ENCODE measurements around the gene FOLR2. TPM values are rescaled to one million over a fixed set of nuclear protein-coding genes. Genes with fewer than 3 reads are reported as not detected.

FOLR2 gene
- total and polyA plus RNA-seq, 2 experiments from 2014 or later, result not detected

DNA sequence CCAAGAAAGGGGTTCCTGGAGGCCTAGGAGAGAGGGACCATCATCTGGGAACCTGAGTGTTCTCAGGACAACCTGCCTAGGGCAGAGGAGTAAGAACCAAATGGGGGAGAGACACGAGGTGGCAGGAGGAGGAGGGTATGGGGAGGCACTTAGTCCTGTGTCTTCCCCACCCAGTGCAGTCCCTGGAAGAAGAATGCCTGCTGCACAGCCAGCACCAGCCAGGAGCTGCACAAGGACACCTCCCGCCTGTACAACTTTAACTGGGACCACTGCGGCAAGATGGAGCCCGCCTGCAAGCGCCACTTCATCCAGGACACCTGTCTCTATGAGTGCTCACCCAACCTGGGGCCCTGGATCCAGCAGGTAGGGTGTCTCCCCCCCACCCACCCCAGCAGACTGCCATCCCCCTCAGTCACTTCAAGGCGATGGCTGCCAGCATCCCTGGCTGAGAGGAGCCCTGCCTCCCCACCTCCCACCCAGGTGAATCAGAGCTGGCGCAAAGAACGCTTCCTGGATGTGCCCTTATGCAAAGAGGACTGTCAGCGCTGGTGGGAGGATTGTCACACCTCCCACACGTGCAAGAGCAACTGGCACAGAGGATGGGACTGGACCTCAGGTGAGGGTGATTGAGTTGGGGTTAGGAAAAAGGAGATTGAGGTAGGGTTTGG lies 4.2 kb downstream of the FOLR2 start:
- Histone ChIP-seq H3K4me3 (no peak overlapping the region), H3F3A (ENCODE audit: insufficient read depth) (no peaks in the 10 kb centered on the region), H3K9me2 (ENCODE audit: insufficient read depth) (no peaks in the 10 kb centered on the region), H3K79me2 (ENCODE audit: insufficient read depth) (peaks cover 19% of the 10 kb centered on the region), H3K27me3 (replicated peaks; ENCODE audit: insufficient read depth) (no peaks in the 10 kb centered on the region), H3K4me1 (ENCODE audit: insufficient read depth) (peaks cover 9% of the 10 kb centered on the region; the same call in 1 of the 2 replicates), H2AFZ (no peak overlapping the region), H3K4me2 (ENCODE audit: unreplicated experiment) (no peak overlapping the region), H3K36me3 (ENCODE audit: low read depth) (no peaks in the 10 kb centered on the region), H3K9ac (no peak overlapping the region), H3K27ac (no peak overlapping the region), H3K9me3 (ENCODE audit: low read depth) (no peaks in the 10 kb centered on the region), H4K20me1 (ENCODE audit: insufficient read depth) (no peaks in the 10 kb centered on the region)
- 64 to 80% methylated on average over 6 to 10 of the region's 10 CpGs for WGBS, 2 experiments (ENCODE audit: low coverage in 1 of 2, low lambda C conversion rate in 2 of 2, missing lambda C conversion rate in 2 of 2)
- in situ Hi-C loops (cut with MboI), result no loop called here
- TF ChIP-seq EZH2 (IDR thresholded peaks at IDR 0.05; ENCODE audit: insufficient read depth, poor library complexity, severe bottlenecking) (no peak), EZH2phosphoT487 (IDR thresholded peaks at IDR 0.05; ENCODE audit: insufficient read depth, low read depth) (no peak)
- DNase-seq, result no peak

- H4K20me1 ChIP-seq (ENCODE audit: insufficient read depth), result no peaks in the 10 kb centered on the region
- no peaks in the 10 kb centered on the region for H3K9me3 ChIP-seq (ENCODE audit: low read depth)
- no peak overlapping the region for H3K9ac ChIP-seq
- DNase-seq, result no peak
- no peaks in the 10 kb centered on the region for H3K27me3 ChIP-seq (replicated peaks; ENCODE audit: insufficient read depth)
- H3K4me2 ChIP-seq (ENCODE audit: unreplicated experiment), result no peak overlapping the region
- no peak overlapping the region for H3K4me3 ChIP-seq
- H3K79me2 ChIP-seq (ENCODE audit: insufficient read depth), result peaks cover 26% of the 10 kb centered on the region
- no peaks in the 10 kb centered on the region for H3K36me3 ChIP-seq (ENCODE audit: low read depth)
- no peak overlapping the region for H3K27ac ChIP-seq
- H2AFZ ChIP-seq, result peak overlapping the region; percentile 94
- WGBS, 2 experiments (ENCODE audit: low coverage in 1 of 2, low lambda C conversion rate in 2 of 2, missing lambda C conversion rate in 2 of 2), result 97 to 98% methylated on average over 7 of the region's 7 CpGs
- no peak for TF ChIP-seq EZH2 (IDR thresholded peaks at IDR 0.05; ENCODE audit: insufficient read depth, poor library complexity, severe bottlenecking)
- TF ChIP-seq EZH2phosphoT487 (IDR thresholded peaks at IDR 0.05; ENCODE audit: insufficient read depth, low read depth), result no peak
- H3K4me1 ChIP-seq (ENCODE audit: insufficient read depth), result peaks cover 11% of the 10 kb centered on the region; the same call in 1 of the 2 replicates
- in situ Hi-C loops (cut with MboI), result no loop called here
- no peaks in the 10 kb centered on the region for H3F3A ChIP-seq (ENCODE audit: insufficient read depth)
- no peaks in the 10 kb centered on the region for H3K9me2 ChIP-seq (ENCODE audit: insufficient read depth)
These were observed 4.9 kb downstream of the FOLR2 start for GRCh38 chr11:72221386-72222075.

DNA sequence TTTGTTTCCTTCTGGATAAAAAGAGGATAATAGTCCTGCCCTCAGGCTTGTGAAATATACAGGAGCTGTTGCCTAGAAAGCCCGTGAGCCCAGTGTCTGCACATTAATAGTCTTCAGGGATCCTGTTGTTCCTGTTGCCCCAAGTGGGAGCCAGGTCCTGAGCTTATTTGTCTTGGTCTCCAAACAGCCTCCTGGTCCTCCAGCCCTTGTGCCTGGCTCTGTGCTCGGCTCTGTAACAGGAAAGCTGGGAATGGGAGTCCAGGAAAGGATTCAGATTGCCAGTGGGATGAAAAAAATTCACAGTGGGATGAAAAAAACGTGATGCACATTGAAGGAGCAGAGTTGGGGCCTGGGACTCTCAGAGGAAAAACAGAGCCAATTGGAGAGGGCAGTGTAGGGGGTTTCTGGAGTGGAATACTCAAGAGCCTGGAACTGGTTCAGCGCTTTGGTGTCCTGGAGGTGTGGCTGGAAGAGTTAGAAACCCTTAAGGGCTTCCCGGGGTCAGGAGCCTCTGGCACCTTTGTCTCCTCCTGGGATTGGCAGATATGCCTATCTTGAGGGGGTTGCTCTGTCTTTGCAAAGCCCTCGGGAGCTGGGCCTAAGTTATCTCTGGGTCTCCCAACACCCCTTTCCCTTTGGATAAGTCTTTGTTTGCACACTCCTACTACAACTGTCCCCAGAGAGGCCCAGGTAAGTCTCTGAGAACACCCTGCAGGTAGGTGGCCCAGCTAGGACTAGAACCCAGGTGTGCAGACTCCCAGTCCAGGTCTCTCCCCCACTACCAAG lies 5.7 kb downstream of the FOLR2 start:
- peak overlapping the region; percentile 69; the same call in 1 of the 2 replicates for H3K27ac ChIP-seq
- WGBS, 2 experiments (ENCODE audit: low coverage in 1 of 2, low lambda C conversion rate in 2 of 2, missing lambda C conversion rate in 2 of 2), result 65 to 71% methylated on average over 5 to 6 of the region's 6 CpGs
- peak overlapping the region; percentile 86 for H3K4me2 ChIP-seq (ENCODE audit: unreplicated experiment)
- in situ Hi-C loops (cut with MboI), result no loop called here
- no peaks in the 10 kb centered on the region for H3K36me3 ChIP-seq (ENCODE audit: low read depth)
- peak overlapping the region; percentile 97 for H3K4me3 ChIP-seq
- H3K9ac ChIP-seq, result peak overlapping the region; percentile 88
- no peaks in the 10 kb centered on the region for H3F3A ChIP-seq (ENCODE audit: insufficient read depth)
- H3K27me3 ChIP-seq (replicated peaks; ENCODE audit: insufficient read depth), result no peaks in the 10 kb centered on the region
- TF ChIP-seq EZH2phosphoT487 (IDR thresholded peaks at IDR 0.05; ENCODE audit: insufficient read depth, low read depth), result no peak
- TF ChIP-seq EZH2 (IDR thresholded peaks at IDR 0.05; ENCODE audit: insufficient read depth, poor library complexity, severe bottlenecking), result no peak
- H3K4me1 ChIP-seq (ENCODE audit: insufficient read depth), result peaks cover 11% of the 10 kb centered on the region; the same call in 1 of the 2 replicates
- H3K9me2 ChIP-seq (ENCODE audit: insufficient read depth), result no peaks in the 10 kb centered on the region
- peak overlapping the region; percentile 94 for H2AFZ ChIP-seq
- peaks cover 33% of the 10 kb centered on the region for H3K79me2 ChIP-seq (ENCODE audit: insufficient read depth)
- no peaks in the 10 kb centered on the region for H3K9me3 ChIP-seq (ENCODE audit: low read depth)
- no peak for DNase-seq
- H4K20me1 ChIP-seq (ENCODE audit: insufficient read depth), result no peaks in the 10 kb centered on the region

DNA sequence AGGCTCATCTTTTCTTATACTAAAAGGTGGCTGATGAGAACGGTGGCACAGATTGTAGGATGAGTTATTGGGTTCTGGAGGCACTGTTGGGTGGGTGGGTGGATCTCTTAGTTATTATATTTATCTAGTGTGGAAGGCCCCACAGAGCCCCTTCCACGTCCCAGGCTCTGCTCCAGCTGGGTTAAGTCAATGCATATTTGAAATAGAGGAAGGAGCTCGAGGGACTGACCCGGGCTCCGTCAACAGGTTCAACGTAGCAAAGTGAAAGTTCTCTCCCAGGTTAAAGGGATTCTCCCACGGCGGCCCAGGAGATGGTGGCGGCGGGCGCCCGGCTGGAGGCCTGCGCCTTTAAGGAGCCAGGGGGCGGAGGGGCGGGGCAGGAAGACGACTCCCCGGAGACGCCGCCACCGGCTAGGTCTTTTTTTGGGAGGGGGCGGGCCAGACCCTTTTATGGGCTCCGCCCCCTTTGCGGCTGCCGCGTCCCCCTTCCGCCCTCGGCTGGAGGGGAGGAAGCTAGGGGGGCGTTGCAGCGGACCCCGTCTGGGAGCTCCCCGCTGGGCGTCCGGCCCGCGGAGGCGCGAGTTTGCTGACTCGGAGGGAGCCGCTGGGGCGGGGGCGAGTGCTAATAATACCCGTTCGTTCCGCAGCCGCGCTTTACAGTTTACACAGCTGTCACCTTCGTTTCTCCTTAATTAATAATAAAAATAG lies 6.5 kb downstream of the FOLR2 start:
- peaks cover 41% of the 10 kb centered on the region for H3K79me2 ChIP-seq (ENCODE audit: insufficient read depth)

More for the DNA sequence above, 6.5 kb downstream of the FOLR2 start:
- no peaks in the 10 kb centered on the region for H3F3A ChIP-seq (ENCODE audit: insufficient read depth)
- peak overlapping the region; percentile 86 for H3K4me2 ChIP-seq (ENCODE audit: unreplicated experiment)
- peak overlapping the region; percentile 94 for H2AFZ ChIP-seq
- H3K4me3 ChIP-seq, result peak overlapping the region; percentile 97
- in situ Hi-C loops (cut with MboI), result no loop called here
- WGBS, 2 experiments (ENCODE audit: low coverage in 1 of 2, low lambda C conversion rate in 2 of 2, missing lambda C conversion rate in 2 of 2), result 1 to 2% methylated on average over 35 to 44 of the region's 47 CpGs
- H3K36me3 ChIP-seq (ENCODE audit: low read depth), result no peaks in the 10 kb centered on the region
- peak overlapping the region; percentile 69 for H3K27ac ChIP-seq
- H3K9ac ChIP-seq, result peak overlapping the region; percentile 88
- H3K9me3 ChIP-seq (ENCODE audit: low read depth), result no peaks in the 10 kb centered on the region
- DNase-seq, result peak; percentile 94
- no peaks in the 10 kb centered on the region for H3K27me3 ChIP-seq (replicated peaks; ENCODE audit: insufficient read depth)
- peaks cover 11% of the 10 kb centered on the region; the same call in 1 of the 2 replicates for H3K4me1 ChIP-seq (ENCODE audit: insufficient read depth)
- no peaks in the 10 kb centered on the region for H3K9me2 ChIP-seq (ENCODE audit: insufficient read depth)
- no peaks in the 10 kb centered on the region for H4K20me1 ChIP-seq (ENCODE audit: insufficient read depth)
- no peak for TF ChIP-seq EZH2phosphoT487 (IDR thresholded peaks at IDR 0.05; ENCODE audit: insufficient read depth, low read depth)
- no peak for TF ChIP-seq EZH2 (IDR thresholded peaks at IDR 0.05; ENCODE audit: insufficient read depth, poor library complexity, severe bottlenecking)
